H4 (cell line): ENCODE results near the gene CHST7. TPM values are rescaled to one million over a fixed set of nuclear protein-coding genes. Genes with fewer than 3 reads are reported as not detected.

Source experiments
- total RNA-seq: library from RNA; depleted of rRNA; stranded (reverse); fragments of >200 nt; shearing (Covaris generic); gene quantifications from 2 replicates; pipeline ENCODE4 v1.2.3, GENCODE V29; 2014; rRNA removed

CHST7 gene
- total RNA-seq, 1 experiment from 2014 or later, result 2.2 TPM

Other genes starting within 250 kb of the CHST7 start
- gene ZNF674, start 28.3 kb upstream of the CHST7 start, total RNA-seq, result 2.1 and 3.5 TPM in 2 replicates
- 4.2 and 5.9 TPM in 2 replicates for gene SLC9A7, start 185.4 kb downstream of the CHST7 start, total RNA-seq